SK-N-MC (cell line): ENCODE data around the gene TMEM185A.
"Not testable (repeated sequence)": the region's sequence is repeated elsewhere in the genome, so short reads cannot be mapped to it uniquely, and the experiment has no call there.

Experiments used
- EZH2 ChIP-seq: fragments of 200-600 bp; sonication (generic); IDR thresholded peaks from one replicate; pipeline ENCODE4 v1.6.1; 2017; ENCODE audit warnings: antibody characterized with exemption
- POLR2AphosphoS5 ChIP-seq: IDR thresholded peaks from 2 replicates; pipeline ENCODE4 v1.6.1; 2012; ENCODE audit warnings: mild to moderate bottlenecking, low read depth, low read length, borderline replicate concordance

DNA sequence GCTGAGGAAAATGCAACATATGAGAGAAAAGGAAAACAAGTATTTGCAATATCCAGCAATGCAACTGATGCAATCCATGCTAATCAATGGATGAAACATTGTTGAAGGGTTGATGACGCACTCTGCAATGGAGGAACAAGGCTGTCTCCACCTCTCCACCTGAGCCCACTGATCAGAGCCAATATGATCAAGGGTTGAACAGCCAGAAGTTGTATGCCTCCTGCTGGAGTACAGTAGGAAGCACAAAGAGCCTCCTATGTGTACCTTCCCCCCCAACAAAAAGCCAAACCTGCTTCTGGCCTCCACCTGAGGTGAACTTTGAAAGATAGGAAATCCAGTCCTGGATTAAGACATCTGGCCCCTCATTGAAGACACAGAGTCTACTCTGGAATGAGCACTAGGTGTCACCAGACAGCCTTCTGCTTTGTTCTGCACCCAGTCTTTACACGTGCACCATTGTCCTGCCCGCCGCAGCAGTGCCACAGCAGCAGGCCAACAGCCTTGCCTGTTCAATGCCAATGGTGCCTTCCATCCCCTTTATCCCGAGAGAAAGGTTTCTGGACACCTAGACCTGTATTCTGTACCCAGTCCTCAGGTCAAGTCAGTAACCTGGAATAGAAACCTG is 24.8 kb upstream of the TMEM185A start:
- not testable (repeated sequence) for TF ChIP-seq EZH2, POLR2AphosphoS5
